Esophagus squamous epithelium (tissue), 4 donors: ENCODE data around the gene UGT1A10.

Experiments used
- POLR2A ChIP-seq, 4 donors: fragments of 450-650 bp; IDR thresholded peaks; one replicate each; pipeline ENCODE4 v1.6.1; 2017; ENCODE audit warnings: antibody characterized with exemption in 4 of 4, mild to moderate bottlenecking in 4 of 4, moderate library complexity in 3 of 4
- TF ChIP-seq, protein P1 (sequence below), 6 experiments: fragments of 450-650 bp in 4 of 6; fragments of 200-600 bp in 2 of 6; sonication (generic) in 2 of 6; IDR thresholded peaks; one replicate each; pipeline ENCODE4 v1.5.1; 2016 to 2019; ENCODE audit warnings: antibody characterized with exemption in 6 of 6, mild to moderate bottlenecking in 4 of 6, moderate library complexity in 4 of 6

- no peak for TF ChIP-seq POLR2A (IDR thresholded peaks at IDR 0.05)
- TF ChIP-seq, protein P1, sequence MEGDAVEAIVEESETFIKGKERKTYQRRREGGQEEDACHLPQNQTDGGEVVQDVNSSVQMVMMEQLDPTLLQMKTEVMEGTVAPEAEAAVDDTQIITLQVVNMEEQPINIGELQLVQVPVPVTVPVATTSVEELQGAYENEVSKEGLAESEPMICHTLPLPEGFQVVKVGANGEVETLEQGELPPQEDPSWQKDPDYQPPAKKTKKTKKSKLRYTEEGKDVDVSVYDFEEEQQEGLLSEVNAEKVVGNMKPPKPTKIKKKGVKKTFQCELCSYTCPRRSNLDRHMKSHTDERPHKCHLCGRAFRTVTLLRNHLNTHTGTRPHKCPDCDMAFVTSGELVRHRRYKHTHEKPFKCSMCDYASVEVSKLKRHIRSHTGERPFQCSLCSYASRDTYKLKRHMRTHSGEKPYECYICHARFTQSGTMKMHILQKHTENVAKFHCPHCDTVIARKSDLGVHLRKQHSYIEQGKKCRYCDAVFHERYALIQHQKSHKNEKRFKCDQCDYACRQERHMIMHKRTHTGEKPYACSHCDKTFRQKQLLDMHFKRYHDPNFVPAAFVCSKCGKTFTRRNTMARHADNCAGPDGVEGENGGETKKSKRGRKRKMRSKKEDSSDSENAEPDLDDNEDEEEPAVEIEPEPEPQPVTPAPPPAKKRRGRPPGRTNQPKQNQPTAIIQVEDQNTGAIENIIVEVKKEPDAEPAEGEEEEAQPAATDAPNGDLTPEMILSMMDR (IDR thresholded peaks at IDR 0.05), result no peak
Observed at GRCh38 chr2:233740870-233741269, 104.6 kb downstream of the UGT1A10 start.
